ENCODE data around the gene KCNQ5.

Gene KCNQ5

GRCh38 chr6:72677740-72678139, 55.9 kb downstream of the KCNQ5 start:
- H3K9me3 Mint-ChIP-seq: no peaks in the 10 kb centered on the region
- H3K36me3 Mint-ChIP-seq (ENCODE audit: low read depth): no peaks in the 10 kb centered on the region
- H3K27me3 Mint-ChIP-seq: no peaks in the 10 kb centered on the region
- intact Hi-C loops (cut with micrococcal nuclease): no loop called here
- no peak overlapping the region for H3K4me3 Mint-ChIP-seq
- H3K27ac Mint-ChIP-seq: no peak overlapping the region
- no peaks in the 10 kb centered on the region for H3K4me1 Mint-ChIP-seq (ENCODE audit: low read depth)

GRCh38 chr6:72683797-72684196, 61.9 kb downstream of the KCNQ5 start:
- Mint-ChIP-seq H3K27ac (no peak overlapping the region), H3K36me3 (ENCODE audit: low read depth) (no peaks in the 10 kb centered on the region), H3K9me3 (no peaks in the 10 kb centered on the region), H3K27me3 (no peaks in the 10 kb centered on the region), H3K4me3 (no peak overlapping the region), H3K4me1 (ENCODE audit: low read depth) (no peaks in the 10 kb centered on the region)
- intact Hi-C loops (cut with micrococcal nuclease): no loop called here

- Mint-ChIP-seq H3K9me3 (no peaks in the 10 kb centered on the region), H3K4me1 (ENCODE audit: low read depth) (no peaks in the 10 kb centered on the region), H3K36me3 (ENCODE audit: low read depth) (no peaks in the 10 kb centered on the region), H3K27ac (no peak overlapping the region), H3K4me3 (no peak overlapping the region), H3K27me3 (no peaks in the 10 kb centered on the region)
- intact Hi-C loops (cut with micrococcal nuclease): no loop called here
These were observed 67.5 kb downstream of the KCNQ5 start for GRCh38 chr6:72689107-72689954.

GRCh38 chr6:72691249-72691648, 69.4 kb downstream of the KCNQ5 start:
- no peaks in the 10 kb centered on the region for H3K27me3 Mint-ChIP-seq
- no peaks in the 10 kb centered on the region for H3K9me3 Mint-ChIP-seq
- intact Hi-C loops (cut with micrococcal nuclease): no loop called here
- no peaks in the 10 kb centered on the region for H3K36me3 Mint-ChIP-seq (ENCODE audit: low read depth)
- no peaks in the 10 kb centered on the region for H3K4me1 Mint-ChIP-seq (ENCODE audit: low read depth)
- H3K4me3 Mint-ChIP-seq: no peak overlapping the region
- H3K27ac Mint-ChIP-seq: no peak overlapping the region

- no peaks in the 10 kb centered on the region for H3K9me3 Mint-ChIP-seq
- H3K27ac Mint-ChIP-seq: no peak overlapping the region
- H3K4me3 Mint-ChIP-seq: no peak overlapping the region
- intact Hi-C loops (cut with micrococcal nuclease): no loop called here
- H3K4me1 Mint-ChIP-seq (ENCODE audit: low read depth): no peaks in the 10 kb centered on the region
- no peaks in the 10 kb centered on the region for H3K27me3 Mint-ChIP-seq
- H3K36me3 Mint-ChIP-seq (ENCODE audit: low read depth): no peaks in the 10 kb centered on the region
These were observed 74.2 kb downstream of the KCNQ5 start for GRCh38 chr6:72696055-72696454.

GRCh38 chr6:72699159-72699558, 77.3 kb downstream of the KCNQ5 start:
- Mint-ChIP-seq H3K27me3 (no peaks in the 10 kb centered on the region), H3K36me3 (ENCODE audit: low read depth) (no peaks in the 10 kb centered on the region), H3K4me1 (ENCODE audit: low read depth) (no peaks in the 10 kb centered on the region), H3K4me3 (no peak overlapping the region), H3K27ac (no peak overlapping the region), H3K9me3 (no peaks in the 10 kb centered on the region)
- intact Hi-C loops (cut with micrococcal nuclease): no loop called here

GRCh38 chr6:72702421-72702820, 80.6 kb downstream of the KCNQ5 start:
- Mint-ChIP-seq H3K9me3 (no peaks in the 10 kb centered on the region), H3K27ac (no peak overlapping the region), H3K4me3 (no peak overlapping the region)

GRCh38 chr6:72703093-72703492, 81.2 kb downstream of the KCNQ5 start:
- H3K4me3 Mint-ChIP-seq: no peak overlapping the region
- no peaks in the 10 kb centered on the region for H3K9me3 Mint-ChIP-seq
- H3K4me1 Mint-ChIP-seq (ENCODE audit: low read depth): no peaks in the 10 kb centered on the region
- no peak overlapping the region for H3K27ac Mint-ChIP-seq
- H3K27me3 Mint-ChIP-seq: no peaks in the 10 kb centered on the region
- intact Hi-C loops (cut with micrococcal nuclease): no loop called here
- no peaks in the 10 kb centered on the region for H3K36me3 Mint-ChIP-seq (ENCODE audit: low read depth)

More at GRCh38 chr6:72702421-72702820, 80.6 kb downstream of the KCNQ5 start:
- Mint-ChIP-seq H3K4me1 (ENCODE audit: low read depth) (no peaks in the 10 kb centered on the region), H3K27me3 (no peaks in the 10 kb centered on the region), H3K36me3 (ENCODE audit: low read depth) (no peaks in the 10 kb centered on the region)
- intact Hi-C loops (cut with micrococcal nuclease): no loop called here

- intact Hi-C loops (cut with micrococcal nuclease): no loop called here
- Mint-ChIP-seq H3K4me3 (no peak overlapping the region), H3K27me3 (no peaks in the 10 kb centered on the region), H3K4me1 (ENCODE audit: low read depth) (no peaks in the 10 kb centered on the region), H3K27ac (no peak overlapping the region), H3K9me3 (peaks cover 6% of the 10 kb centered on the region), H3K36me3 (ENCODE audit: low read depth) (no peaks in the 10 kb centered on the region)
These were observed 83.1 kb downstream of the KCNQ5 start for GRCh38 chr6:72704979-72705378.

- Mint-ChIP-seq H3K36me3 (ENCODE audit: low read depth) (no peaks in the 10 kb centered on the region), H3K9me3 (peaks cover 15% of the 10 kb centered on the region), H3K4me3 (no peak overlapping the region), H3K4me1 (ENCODE audit: low read depth) (no peaks in the 10 kb centered on the region), H3K27me3 (no peaks in the 10 kb centered on the region), H3K27ac (no peak overlapping the region)
- intact Hi-C loops (cut with micrococcal nuclease): no loop called here
These were observed 87.6 kb downstream of the KCNQ5 start for GRCh38 chr6:72709431-72709830.

GRCh38 chr6:72711731-72712130, 89.9 kb downstream of the KCNQ5 start:
- Mint-ChIP-seq H3K4me3 (no peak overlapping the region), H3K36me3 (ENCODE audit: low read depth) (no peaks in the 10 kb centered on the region), H3K27me3 (no peaks in the 10 kb centered on the region), H3K27ac (no peak overlapping the region), H3K4me1 (ENCODE audit: low read depth) (no peaks in the 10 kb centered on the region), H3K9me3 (peaks cover 15% of the 10 kb centered on the region)
- intact Hi-C loops (cut with micrococcal nuclease): no loop called here

- Mint-ChIP-seq H3K27me3 (no peaks in the 10 kb centered on the region), H3K4me3 (no peak overlapping the region), H3K36me3 (ENCODE audit: low read depth) (no peaks in the 10 kb centered on the region), H3K9me3 (peaks cover 15% of the 10 kb centered on the region), H3K4me1 (ENCODE audit: low read depth) (no peaks in the 10 kb centered on the region), H3K27ac (no peak overlapping the region)
- intact Hi-C loops (cut with micrococcal nuclease): no loop called here
These were observed 91.0 kb downstream of the KCNQ5 start for GRCh38 chr6:72712910-72713309.

GRCh38 chr6:72715119-72715518, 93.3 kb downstream of the KCNQ5 start:
- intact Hi-C loops (cut with micrococcal nuclease): no loop called here
- Mint-ChIP-seq H3K27ac (no peak overlapping the region), H3K36me3 (ENCODE audit: low read depth) (no peaks in the 10 kb centered on the region), H3K4me1 (ENCODE audit: low read depth) (no peaks in the 10 kb centered on the region), H3K4me3 (no peak overlapping the region), H3K9me3 (peaks cover 7% of the 10 kb centered on the region), H3K27me3 (no peaks in the 10 kb centered on the region)

- intact Hi-C loops (cut with micrococcal nuclease): no loop called here
- Mint-ChIP-seq H3K27me3 (no peaks in the 10 kb centered on the region), H3K9me3 (no peaks in the 10 kb centered on the region), H3K36me3 (ENCODE audit: low read depth) (no peaks in the 10 kb centered on the region), H3K4me3 (no peak overlapping the region), H3K4me1 (ENCODE audit: low read depth) (peaks cover 4% of the 10 kb centered on the region), H3K27ac (no peak overlapping the region)
These were observed 95.1 kb downstream of the KCNQ5 start for GRCh38 chr6:72716916-72717315.

- intact Hi-C loops (cut with micrococcal nuclease): no loop called here
- Mint-ChIP-seq H3K4me1 (ENCODE audit: low read depth) (peaks cover 9% of the 10 kb centered on the region), H3K27me3 (no peaks in the 10 kb centered on the region), H3K4me3 (no peak overlapping the region), H3K36me3 (ENCODE audit: low read depth) (no peaks in the 10 kb centered on the region), H3K9me3 (no peaks in the 10 kb centered on the region), H3K27ac (no peak overlapping the region)
These were observed 98.6 kb downstream of the KCNQ5 start for GRCh38 chr6:72720464-72720863.

All from dendritic cell treated with granulocyte-macrophage colony-stimulating factor and Interleukin-4, amounts not matched to agents 40 ng/mL and 50 ng/mL, for 4 days (primary cell).